Stimulated activated CD8-positive, alpha-beta memory T cell treated with anti-CD3 and anti-CD28 coated beads, Interleukin-4, amount 100 ng/mL, for 48 hours (primary cell): ENCODE data around the gene CCND1.

Source experiments
- DNase-seq: peaks from one replicate; pipeline ENCODE4 v3.0.0-alpha.2; 2020

Gene CCND1

DNA sequence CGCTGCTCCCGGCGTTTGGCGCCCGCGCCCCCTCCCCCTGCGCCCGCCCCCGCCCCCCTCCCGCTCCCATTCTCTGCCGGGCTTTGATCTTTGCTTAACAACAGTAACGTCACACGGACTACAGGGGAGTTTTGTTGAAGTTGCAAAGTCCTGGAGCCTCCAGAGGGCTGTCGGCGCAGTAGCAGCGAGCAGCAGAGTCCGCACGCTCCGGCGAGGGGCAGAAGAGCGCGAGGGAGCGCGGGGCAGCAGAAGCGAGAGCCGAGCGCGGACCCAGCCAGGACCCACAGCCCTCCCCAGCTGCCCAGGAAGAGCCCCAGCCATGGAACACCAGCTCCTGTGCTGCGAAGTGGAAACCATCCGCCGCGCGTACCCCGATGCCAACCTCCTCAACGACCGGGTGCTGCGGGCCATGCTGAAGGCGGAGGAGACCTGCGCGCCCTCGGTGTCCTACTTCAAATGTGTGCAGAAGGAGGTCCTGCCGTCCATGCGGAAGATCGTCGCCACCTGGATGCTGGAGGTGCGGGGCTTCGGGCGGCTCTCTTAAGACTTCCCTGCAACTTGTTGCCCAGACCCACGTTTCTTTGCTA lies at the start of gene CCND1:
TSS of gene CCND1 (plus strand) at position 162 of the 587 bp plus-strand sequence. CDS start at position 320, 158 bp downstream.
- peak; percentile 50 for DNase-seq

DNA sequence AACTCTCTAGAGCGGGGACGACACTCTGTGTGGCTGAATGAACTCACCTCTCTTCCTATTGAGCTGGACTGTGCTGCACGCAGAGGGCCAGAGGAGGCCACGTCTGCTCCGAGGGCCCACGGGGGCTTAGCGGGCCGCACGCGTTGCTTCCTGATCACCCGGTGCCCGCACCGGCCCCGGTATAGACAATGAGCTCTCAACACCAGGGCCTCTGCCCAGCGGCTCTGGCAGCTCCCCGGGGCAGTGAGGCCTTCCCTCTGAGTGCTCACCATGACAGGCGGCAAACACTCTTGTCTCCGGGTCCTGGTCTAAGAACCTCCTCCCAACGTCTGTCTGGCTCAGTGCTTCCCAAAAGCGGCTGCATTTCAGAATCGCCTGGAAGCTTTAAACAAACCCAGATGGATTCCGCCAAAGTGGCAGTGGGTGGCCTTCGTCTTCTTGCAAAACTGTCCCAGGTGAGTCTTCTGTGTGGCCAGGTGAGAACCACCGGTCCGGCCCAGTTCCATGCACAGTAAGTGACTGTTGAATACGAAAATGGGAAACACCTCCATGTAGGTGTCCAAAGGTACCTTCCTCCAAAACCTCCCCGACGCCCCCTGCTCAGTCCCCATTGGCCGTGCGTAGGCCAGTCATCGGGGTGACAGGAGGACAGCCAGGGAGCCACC lies 47.8 kb upstream of the CCND1 start:
- no peak for DNase-seq

DNA sequence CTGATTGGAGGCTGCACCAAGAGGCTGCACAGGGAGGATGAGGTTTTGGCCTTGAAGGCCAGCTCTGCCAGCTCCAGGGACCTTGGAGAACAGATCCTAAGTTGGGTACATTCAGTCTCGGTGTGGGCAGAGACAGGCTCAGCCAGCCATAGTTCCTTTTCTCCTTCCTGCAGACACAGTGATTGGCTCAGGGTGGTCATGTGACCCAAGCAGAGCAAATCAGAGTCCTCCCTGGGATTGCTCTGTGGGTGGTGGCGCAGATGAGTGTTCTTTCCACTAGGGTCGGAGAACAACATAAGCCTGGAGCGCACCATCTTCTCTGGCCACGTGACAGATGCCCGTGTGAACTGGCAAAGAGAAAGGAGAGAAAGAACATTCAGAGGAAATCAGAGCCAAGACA lies 47.1 kb upstream of the CCND1 start:
- no peak for DNase-seq

DNA sequence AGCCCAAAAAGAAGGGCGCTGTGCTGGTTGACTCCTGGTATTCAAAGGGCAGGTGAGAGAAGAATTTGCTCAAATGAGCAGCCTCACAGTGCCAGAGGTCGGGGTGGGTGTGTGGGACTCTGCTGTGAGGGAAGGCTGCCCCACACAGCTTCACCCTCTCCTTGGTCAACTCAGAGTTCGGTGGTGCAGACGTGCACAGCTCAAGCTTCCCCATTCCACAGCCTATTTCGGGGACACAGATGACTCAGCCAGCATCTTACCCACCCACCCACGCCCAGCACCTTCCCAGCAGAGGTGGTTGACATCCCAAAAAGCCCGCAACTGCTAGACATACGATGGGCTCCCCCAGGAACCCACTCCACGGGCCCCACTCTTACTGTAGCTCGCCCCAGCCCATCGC lies 46.5 kb upstream of the CCND1 start:
- DNase-seq = no peak

DNA sequence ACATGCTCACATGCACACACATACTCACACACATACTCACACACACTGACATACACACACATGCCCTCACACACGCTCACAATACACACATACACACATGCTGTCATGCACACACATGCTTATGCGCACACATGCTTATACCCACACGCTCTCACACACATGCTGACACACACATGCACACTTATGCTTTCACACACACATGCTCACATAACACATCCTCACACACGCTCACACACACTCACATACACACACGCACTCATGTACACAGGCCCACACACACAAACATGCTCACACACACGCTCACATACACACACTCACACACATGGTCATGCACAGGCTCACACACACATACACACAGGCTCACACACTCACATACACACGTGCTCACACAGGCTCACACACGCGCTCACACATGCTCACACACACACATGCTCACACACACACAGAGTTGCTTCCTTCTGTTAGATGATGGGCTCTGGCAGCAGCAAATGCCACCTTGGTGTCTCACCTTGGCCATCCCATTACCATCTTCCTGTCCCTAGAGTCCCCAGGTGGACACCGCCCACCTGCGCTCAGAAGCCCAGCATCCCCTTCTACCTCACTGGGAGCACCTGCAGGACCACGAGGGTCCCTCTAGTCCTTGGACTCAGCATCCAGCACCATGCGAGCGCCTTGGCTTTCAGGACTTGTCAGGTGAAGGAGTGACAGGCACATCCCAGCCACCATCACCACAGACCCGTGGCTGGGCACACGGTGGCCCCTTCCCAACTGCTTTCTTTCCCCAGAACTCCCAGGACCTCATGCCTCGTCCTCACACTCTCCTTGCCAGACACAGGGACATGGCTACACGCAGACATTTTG lies 44.9 kb upstream of the CCND1 start:
- no peak for DNase-seq

DNA sequence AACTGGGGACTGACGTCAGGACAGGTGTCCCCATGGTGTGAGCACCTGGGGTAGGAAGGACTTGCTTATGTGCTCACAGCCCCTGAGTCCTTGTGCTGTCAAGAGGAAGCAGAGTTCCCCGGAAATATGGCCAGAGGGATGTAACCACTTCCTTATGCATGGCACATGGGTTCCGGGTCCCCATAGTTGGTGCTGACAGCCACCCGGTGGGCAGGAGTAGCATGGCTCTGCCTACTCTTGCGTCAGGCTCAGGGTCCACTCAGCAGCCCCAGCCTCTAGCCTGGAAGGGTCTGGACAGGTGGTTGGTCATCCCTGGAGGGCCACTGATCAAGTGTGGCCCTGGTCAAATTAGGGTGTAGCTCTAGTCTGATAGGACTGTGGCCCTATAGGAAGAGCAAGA lies 42.8 kb upstream of the CCND1 start:
- DNase-seq = peak; percentile 24

DNA sequence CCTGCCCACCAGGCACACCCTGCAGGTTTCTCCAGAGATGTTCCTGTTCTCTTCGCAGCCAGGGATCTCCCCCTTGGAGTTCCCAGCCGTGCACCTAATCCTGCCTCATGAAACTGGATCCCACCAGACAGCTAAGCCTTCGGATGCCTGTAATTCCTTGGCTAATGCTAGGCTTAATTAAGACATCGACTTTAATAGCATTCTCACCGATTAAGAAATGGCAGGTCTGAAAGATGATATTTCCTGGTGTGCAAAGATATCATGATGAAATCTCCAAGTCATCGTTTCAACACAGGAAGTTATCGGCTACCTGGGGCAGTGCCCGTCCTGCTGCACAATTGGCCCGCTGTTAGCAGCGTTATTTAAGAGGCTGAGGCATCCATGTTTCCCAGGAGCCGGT lies 41.5 kb upstream of the CCND1 start:
- DNase-seq = no peak

DNA sequence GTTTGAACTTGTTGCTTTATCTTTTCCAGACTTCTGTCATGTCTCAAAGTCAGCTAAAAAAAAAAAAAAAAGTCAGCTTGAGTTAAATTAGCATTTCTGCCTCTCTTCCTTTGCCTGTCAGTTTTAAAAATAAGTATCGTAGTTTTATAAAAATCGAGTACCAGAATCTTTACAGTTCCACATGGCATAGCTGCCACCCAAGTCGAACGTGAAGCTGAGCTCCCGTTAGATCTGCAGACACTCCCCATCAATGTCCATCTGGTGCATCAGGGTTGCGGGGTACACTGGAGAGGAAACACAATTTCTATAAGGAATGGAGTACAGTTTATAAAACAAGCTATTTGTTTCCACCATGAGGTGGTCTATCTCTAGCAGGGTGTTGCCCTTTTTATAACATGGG lies 41.0 kb upstream of the CCND1 start:
- DNase-seq = no peak

DNA sequence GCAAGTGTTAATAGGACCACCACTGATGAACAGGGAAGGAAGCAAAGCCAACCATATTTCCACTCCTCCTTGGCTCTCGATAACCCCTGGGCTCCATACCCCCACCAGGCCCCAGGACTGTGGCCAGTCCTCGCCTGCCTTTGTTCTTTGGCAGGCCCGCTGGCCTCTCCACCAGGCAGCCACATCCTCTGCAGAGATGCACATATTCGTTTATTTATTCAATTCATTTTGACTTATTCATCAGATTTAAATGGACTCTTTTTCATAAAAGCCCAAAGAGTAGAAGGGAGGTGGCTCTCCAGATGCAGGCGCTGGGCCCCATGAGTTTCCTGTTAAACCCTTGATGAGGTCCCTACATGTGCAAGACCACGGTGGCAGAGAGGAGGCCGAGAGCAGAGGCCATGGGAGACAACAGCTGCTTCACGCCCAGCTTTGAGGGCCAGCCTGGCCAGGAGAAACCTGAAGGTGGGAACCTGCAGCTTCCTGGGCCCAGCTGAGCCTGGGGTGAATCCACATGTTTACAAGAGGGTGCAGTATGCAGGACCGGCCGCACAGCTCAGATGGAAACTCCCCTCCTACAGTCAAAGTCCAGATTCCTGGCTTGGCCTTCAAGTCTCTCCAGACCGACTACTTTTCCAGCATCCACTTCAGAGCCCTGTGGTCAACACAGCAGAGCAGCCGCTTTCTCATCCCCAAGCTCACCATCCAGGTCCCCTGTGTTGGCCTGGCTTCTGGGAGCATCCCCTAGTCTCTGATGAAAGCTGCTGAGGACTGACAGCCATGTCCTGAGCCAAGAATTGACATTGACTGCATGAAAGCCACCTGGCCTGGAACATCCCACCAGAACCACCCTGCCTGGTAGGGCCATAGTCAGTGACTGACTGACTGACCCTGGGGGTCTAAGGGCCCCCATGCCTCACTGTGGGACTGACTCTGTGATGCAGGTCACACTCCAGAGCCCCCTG lies 39.7 kb upstream of the CCND1 start:
- peak; percentile 13 for DNase-seq

DNA sequence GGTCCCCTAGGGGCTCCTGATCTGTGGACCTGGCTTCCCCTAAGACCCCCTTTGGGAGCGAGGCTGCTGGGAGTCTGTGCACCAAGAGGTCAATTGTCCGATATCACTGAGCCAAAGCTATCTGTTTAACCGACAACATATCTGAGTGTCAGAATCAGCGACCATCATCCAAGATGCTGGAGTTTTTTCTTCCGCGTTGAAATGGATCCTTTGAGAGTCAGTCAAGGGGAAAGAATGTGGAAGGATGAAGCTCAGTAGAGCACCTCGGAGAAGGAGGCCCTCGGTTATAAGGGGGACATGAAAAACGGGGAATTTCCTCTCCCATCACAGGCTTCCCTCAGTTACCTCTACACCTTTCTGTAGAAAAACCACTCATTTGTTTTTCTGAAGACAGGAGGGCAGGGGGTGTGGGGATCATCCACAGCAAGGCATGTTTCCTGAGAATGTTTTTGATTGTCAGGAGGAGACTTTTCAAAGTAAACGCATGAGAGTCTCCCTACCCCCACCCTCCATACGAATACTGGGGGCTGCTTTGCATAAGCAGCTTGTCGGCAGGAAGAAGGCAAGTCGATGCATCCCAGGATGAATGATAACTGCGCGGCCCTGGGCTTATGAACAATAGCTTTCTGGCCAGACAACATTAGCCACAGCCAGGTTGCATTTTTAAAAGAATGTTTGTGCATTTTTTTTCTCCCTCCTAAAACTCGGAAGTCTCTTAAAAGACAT lies 37.7 kb upstream of the CCND1 start:
- DNase-seq = peak; percentile 1

DNA sequence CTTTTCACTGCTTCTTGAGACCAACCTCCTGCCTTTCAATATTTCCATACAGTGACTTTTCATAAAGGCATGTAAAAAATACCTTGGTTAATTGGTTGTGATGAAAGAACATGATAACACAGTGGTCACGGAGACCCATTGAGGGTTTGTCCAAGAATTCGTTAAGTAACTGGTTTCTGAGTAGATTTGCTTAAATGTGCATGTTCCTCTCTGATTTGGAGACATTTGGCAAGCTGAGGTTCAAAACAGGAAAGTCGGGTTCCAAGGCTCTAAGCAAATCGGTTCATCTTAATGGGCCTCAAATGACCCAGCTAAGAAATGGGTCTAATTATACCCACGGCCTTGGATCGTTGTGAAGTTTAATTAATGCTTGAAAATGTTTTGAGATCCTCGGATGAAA lies 36.9 kb upstream of the CCND1 start:
- no peak for DNase-seq

DNA sequence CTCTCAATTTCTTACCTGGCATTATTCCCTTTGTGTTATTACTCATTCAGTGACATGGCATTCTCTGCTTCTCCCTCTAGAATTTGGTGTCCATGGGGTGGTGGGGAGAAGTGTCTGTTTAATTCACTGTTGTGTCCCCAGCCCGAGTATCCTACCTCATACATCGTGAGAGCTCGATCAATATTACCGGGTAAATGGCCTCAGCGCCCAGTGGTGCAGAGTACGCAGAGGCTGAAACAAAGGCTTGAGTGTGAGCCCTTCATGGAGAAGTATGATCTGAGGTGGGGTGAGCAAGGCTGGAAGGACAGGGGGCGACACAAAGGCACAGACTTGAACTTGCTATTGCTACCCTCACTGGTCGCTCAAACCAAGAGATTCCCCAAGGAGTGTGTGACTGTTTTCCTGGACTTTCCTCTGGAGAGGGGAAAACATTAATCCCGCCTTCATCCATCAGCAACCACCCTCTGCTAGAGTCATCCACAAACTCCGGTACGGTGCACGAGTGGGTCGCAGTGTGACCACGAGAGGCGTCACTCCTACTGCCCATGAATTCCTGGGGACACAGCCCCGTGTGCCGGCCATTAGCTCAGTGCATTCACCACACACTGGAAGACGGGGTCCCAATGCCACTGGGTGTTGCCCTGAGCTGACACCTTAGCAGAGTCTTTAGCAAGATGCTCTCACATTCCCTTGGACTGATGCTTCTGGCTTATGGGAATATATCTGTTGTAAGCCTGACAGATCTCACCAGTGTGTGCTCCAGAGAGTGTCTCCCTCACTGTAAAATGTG lies 35.0 kb upstream of the CCND1 start:
- peak; percentile 6 for DNase-seq

DNA sequence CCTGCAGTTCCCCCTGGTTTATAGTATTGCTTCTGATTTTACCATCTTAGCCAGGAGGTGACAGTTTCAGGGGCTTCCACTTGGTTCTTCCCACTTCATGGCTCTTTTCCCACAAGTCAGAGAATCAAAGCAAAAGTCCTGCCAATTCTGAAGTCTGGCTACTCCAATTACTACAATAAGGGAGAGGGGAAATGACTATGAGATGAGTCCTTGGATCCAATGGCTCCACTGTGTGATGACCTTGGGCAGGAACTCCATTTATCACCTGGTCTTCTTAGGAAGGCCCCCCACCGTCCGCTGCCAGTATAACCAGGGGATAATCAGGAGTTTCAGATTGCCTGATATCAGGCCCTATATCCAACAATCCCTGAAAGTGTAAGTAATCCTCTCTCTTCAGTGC lies 31.6 kb upstream of the CCND1 start:
- no peak for DNase-seq

DNA sequence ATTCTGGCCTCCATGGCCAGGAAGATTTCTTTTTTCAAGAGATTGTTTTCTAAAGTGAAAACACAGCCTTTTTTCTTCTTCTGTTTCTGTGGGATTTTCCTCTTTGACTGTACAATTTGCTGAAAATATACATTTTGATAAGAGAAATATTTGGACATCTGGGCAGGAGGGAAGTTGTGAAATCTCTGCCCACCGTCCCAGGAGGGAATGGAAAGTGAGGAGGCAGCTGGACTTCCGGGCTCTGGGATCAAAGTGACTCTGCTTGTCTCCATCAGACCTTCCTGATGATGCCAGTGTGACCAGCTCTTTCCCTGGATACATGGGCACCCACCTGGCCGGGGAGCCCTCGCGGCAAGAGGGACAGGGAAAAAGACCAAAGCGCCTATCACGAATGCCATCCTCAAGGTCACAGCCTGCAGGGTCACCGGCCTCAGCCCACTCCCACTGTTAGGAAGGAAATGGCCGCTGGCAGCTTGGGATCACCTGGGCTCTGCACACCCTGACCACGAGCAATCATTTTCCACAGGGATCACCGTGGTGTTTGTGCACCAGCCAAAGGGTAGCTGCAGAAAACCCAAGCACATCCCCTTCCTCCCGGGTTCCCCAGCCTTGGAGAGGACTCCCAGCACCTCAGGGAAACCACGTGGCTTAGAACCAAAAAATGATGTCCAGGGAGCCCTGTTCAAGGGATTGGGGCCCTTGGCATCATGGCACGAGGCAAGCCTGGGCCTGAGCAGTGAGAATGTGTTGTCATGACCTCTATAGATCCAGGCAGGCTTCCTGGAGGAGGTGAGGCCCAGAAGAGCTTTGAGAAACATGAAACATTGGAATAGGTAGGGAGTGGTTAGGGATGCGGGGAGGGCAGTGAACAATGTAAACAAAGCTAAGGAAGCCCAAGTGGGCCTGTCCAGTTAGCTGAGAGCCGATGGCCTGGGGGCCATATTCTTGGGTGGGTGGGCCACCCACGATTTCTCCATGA lies 29.1 kb upstream of the CCND1 start:
- no peak for DNase-seq

DNA sequence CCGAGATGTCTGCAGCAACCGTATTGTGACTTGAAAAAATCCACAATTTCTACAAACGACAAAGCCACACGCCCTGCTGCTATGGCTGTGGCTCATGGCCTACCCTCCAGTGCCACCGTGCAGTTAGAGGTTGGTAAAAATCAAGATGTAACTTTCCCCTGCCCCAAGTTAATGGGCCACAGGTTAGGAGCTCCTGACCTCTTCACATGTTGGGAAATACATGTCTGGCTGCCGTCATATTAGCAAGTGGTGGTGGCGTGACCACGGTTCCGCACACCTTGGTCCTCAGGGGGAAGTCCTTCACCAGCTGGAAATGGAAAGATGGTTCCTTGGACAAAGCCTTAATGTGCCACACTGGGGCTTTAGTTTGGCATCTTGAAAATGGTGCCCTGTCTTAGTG lies 27.4 kb upstream of the CCND1 start:
- no peak for DNase-seq

DNA sequence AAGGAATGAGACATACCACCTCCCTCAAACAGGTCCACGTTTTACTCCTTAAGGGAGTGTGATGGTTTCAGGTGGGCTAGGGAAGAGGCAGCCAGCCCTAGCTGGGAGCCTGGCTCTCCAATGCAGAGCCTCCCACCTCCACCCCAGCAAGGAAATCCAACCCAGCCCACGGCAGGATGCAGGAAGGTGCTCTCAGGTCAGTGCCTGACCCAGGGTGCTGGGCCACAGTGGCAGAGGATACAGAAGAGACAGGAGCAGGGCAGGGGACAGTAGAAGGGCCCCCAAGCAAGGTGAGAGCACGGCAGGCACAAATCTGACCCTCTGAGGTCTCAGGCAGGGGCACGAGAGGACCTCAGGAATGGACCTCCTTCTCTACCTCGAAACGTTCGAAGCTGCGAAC lies 26.9 kb upstream of the CCND1 start:
- DNase-seq = no peak

DNA sequence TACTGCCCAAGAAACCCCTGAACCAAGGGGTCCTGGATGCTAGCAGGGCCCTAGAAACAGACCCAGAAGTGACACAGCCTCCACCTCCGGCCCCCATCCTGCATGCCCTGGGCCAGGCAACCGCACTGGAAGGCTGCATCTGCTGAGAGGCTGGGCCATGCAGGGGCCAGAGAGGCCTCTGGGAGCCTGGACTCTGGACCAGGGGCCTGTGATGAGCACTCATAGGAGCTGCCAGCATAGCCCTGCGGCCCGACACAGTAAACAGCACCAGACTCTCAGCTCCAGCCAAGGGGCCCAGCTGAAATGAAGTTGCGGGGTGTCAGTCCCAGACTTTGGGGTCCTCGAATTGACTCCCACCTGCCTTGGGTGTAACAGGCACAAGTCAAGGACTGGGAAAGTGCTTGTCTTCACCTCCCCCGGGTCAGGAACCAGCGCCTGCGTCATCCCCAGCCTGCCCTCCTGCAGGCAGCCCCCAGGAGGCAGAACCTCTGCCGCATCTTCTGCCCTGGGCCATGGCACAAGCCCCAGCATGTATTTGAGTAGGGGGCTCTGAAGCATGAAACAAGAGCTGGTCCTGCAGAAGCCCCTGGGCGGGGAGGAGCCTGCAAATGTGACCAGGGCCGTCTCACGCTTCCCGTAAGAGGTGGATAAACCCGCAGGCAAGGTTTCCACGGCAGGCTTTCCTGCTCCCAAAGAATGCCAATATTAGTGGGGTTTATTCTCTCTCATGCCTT lies 25.2 kb upstream of the CCND1 start:
- DNase-seq = no peak

DNA sequence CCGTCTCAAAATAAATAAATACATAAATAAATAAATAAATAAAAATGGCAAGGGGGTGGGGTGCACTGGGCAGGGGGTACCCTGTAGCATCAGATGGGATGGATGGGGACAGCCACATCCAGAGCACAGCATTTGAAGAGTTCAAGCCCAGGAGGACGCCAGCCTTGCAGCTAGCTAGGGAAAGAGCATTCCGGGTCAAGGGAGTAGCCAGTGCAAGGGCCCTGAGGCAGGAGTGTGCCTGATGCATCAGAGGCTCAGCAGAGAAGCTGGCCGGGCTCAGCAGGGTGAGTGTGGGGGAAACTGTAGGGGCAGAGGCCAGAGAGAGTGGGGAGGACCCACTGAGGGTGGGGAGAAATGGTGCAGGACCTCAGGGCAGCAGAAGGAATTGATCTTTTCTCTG lies 23.7 kb upstream of the CCND1 start:
- DNase-seq = no peak

DNA sequence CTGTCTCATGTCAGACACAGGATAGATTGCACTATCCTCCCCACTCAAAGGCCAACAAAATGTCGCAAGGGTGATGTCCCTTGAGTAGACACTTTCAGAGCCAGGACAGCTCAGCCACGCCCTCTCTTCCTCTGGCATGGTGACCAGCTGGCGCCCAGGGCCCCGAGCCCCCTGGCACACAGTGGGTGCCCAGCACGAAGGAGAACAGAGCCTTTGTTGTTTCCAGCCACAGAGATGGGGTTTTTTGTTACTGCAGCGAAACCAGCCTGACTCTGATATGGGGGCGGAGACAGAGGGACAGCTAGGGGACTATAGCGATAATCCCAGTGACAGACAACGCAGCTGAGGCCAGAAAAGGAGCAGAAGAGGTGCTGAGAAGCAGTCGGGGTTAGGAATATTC lies 23.3 kb upstream of the CCND1 start:
- DNase-seq = no peak
